Keratinocyte (primary cell): Measurements from ENCODE around the gene ACOX2. TPM values are rescaled to one million over a fixed set of nuclear protein-coding genes. Genes with fewer than 3 reads are reported as not detected.
"Not testable (repeated sequence)": the region's sequence is repeated elsewhere in the genome, so short reads cannot be mapped to it uniquely, and the experiment has no call there.

Experiments
- DNase-seq: peaks from one replicate; pipeline ENCODE4 v3.0.0-alpha.2; 2011; ENCODE audit warnings: low read depth, missing footprints, low spot score
- FAIRE-seq: peaks from 2 replicates; lab custom pipeline; 2011; peaks lifted over from hg19 to GRCh38; lab: Jason Lieb, UNC
- H2AFZ ChIP-seq: 2 replicates; pipeline ENCODE4 v1.6.0; 2012; ENCODE audit warnings: low read length, control low read depth, inconsistent platforms; ENCODE audit not compliant: control insufficient read depth
- H3K27ac ChIP-seq: 2 replicates; pipeline ENCODE4 v1.5.1; 2011; ENCODE audit warnings: low read length; ENCODE audit not compliant: control insufficient read depth, insufficient read depth
- H3K27me3 ChIP-seq: 3 replicates; pipeline ENCODE4 v1.6.0; 2011; ENCODE audit warnings: low read length; ENCODE audit not compliant: control insufficient read depth, insufficient read depth; ENCODE audit errors: extremely low read depth
- H3K36me3 ChIP-seq, 2 experiments: 2 replicates in 1 of 2; 3 replicates in 1 of 2; pipeline ENCODE4 v1.5.1; 2011; ENCODE audit warnings: low read length in 2 of 2, mild to moderate bottlenecking in 1 of 2; ENCODE audit not compliant: control insufficient read depth in 2 of 2, insufficient read depth in 2 of 2; ENCODE audit errors: extremely low read depth in 1 of 2
- H3K4me1 ChIP-seq: 3 replicates; pipeline ENCODE4 v1.5.1; 2011; ENCODE audit warnings: low read length; ENCODE audit not compliant: control insufficient read depth, insufficient read depth; ENCODE audit errors: extremely low read depth
- H3K4me2 ChIP-seq: 3 replicates; pipeline ENCODE4 v1.6.0; 2011; ENCODE audit warnings: low read depth, low read length; ENCODE audit not compliant: control insufficient read depth, insufficient read depth; ENCODE audit errors: extremely low read depth
- H3K4me3 ChIP-seq, 3 experiments: fragments of 200-600 bp in 1 of 3; sonication (generic) in 1 of 3; 2 replicates in 2 of 3; 3 replicates in 1 of 3; pipeline ENCODE4 v1.5.1; 2011 to 2016; ENCODE audit warnings: low read length in 3 of 3, mild to moderate bottlenecking in 3 of 3, control low read depth in 2 of 3, inconsistent platforms in 1 of 3, low read depth in 1 of 3, mixed read lengths in 1 of 3, mixed run types in 1 of 3, moderate library complexity in 1 of 3; ENCODE audit not compliant: control insufficient read depth in 2 of 3, insufficient read depth in 2 of 3; ENCODE audit errors: extremely low read depth in 1 of 3
- H3K79me2 ChIP-seq: 2 replicates; pipeline ENCODE4 v1.6.0; 2012; ENCODE audit warnings: low read length; ENCODE audit not compliant: control insufficient read depth, insufficient read depth
- H3K9ac ChIP-seq: 3 replicates; pipeline ENCODE4 v1.6.0; 2011; ENCODE audit warnings: low read length; ENCODE audit not compliant: control insufficient read depth, insufficient read depth; ENCODE audit errors: extremely low read depth
- H3K9me1 ChIP-seq: 3 replicates; pipeline ENCODE4 v1.6.0; 2011; ENCODE audit warnings: low read length; ENCODE audit not compliant: control insufficient read depth, insufficient read depth; ENCODE audit errors: extremely low read depth
- H3K9me3 ChIP-seq: 2 replicates; pipeline ENCODE4 v1.5.1; 2012; ENCODE audit warnings: low read depth, low read length; ENCODE audit not compliant: control insufficient read depth
- H4K20me1 ChIP-seq: 3 replicates; pipeline ENCODE4 v1.6.0; 2011; ENCODE audit warnings: low read length; ENCODE audit not compliant: control insufficient read depth, insufficient read depth; ENCODE audit errors: extremely low read depth
- EZH2 ChIP-seq: IDR thresholded peaks from one replicate; pipeline ENCODE4 v1.6.1; 2012; ENCODE audit warnings: inconsistent platforms, mild to moderate bottlenecking, low read length, moderate library complexity
- dilution Hi-C: fragments of 300-500 bp; cut with MboI; formaldehyde crosslinking; loops from one replicate; pipeline ENCODE4 v1.7.0; 2020; ENCODE audit warnings: low sequenced_read_pairs; ENCODE audit not compliant: extremely low pct_ligation_motif_present
- polyA plus RNA-seq, 5 experiments: library from polyadenylated mRNA; depleted of rRNA in 3 of 5; stranded (reverse) in 3 of 5; stranded (forward) in 1 of 5; unstranded in 1 of 5; fragments of >200 nt; gene quantifications; 1 replicate in 1 of 5; 2 replicates in 3 of 5; 3 replicates in 1 of 5; pipeline versions ENCODE4 v1.2.1 to v1.2.3, GENCODE V29; 2011 to 2012; ENCODE audit warnings: missing spikeins in 2 of 5, low read depth in 1 of 5, low replicate concordance in 1 of 5
- TF ChIP-seq, protein P1 (sequence below), 3 experiments: IDR thresholded peaks in 1 of 3; conservative IDR thresholded peaks in 1 of 3; optimal IDR thresholded peaks in 1 of 3; 2 replicates in 2 of 3; 3 replicates in 1 of 3; pipeline versions ENCODE3 to v1.5.1; 2011; ENCODE audit warnings: low read length in 3 of 3, mild to moderate bottlenecking in 3 of 3, moderate library complexity in 2 of 3, control low read depth in 1 of 3, inconsistent platforms in 1 of 3; ENCODE audit not compliant: insufficient read depth in 2 of 3; ENCODE audit errors: extremely low read depth in 1 of 3

ACOX2 gene
- polyA plus RNA-seq, 1 donor (not counting 4 experiments of a cell fraction or from before 2014, with no cell fraction given) = 0.20 TPM

DNA sequence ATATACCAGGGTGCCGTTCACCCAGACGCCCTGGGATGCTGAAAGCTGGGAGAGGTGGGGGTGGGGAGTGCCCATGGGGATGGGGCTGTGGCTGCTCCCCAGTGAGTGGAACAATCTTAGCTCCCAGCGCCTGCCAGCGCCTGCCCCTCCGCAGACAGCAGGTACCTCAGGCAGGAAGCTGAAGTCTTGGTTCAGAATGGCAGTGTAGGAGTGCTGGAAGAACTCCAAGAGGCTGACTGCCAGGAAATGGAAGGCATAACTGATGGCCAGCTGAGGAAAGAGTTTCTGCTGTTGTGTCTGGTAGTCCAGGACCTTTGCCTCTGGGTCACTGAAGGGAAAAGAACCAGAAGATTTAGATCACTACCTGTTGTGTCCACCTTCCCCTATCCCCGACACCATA lies 8.4 kb downstream of the ACOX2 start:
- Histone ChIP-seq H3K9me1 (no peaks in the 10 kb centered on the region), H3K9ac (no peak overlapping the region), H2AFZ (peak overlapping the region; percentile 15), H3K4me1 (peaks cover 22% of the 10 kb centered on the region), H3K79me2 (no peaks in the 10 kb centered on the region), H4K20me1 (no peaks in the 10 kb centered on the region), H3K4me3 (no peak overlapping the region), H3K27ac (no peak overlapping the region), H3K27me3 (no peaks in the 10 kb centered on the region), H3K36me3 (no peaks in the 10 kb centered on the region), H3K9me3 (no peaks in the 10 kb centered on the region), H3K4me2 (no peak overlapping the region)
- DNase-seq (peak; percentile 5), FAIRE-seq (peak; percentile 81)
- TF ChIP-seq, protein P1, sequence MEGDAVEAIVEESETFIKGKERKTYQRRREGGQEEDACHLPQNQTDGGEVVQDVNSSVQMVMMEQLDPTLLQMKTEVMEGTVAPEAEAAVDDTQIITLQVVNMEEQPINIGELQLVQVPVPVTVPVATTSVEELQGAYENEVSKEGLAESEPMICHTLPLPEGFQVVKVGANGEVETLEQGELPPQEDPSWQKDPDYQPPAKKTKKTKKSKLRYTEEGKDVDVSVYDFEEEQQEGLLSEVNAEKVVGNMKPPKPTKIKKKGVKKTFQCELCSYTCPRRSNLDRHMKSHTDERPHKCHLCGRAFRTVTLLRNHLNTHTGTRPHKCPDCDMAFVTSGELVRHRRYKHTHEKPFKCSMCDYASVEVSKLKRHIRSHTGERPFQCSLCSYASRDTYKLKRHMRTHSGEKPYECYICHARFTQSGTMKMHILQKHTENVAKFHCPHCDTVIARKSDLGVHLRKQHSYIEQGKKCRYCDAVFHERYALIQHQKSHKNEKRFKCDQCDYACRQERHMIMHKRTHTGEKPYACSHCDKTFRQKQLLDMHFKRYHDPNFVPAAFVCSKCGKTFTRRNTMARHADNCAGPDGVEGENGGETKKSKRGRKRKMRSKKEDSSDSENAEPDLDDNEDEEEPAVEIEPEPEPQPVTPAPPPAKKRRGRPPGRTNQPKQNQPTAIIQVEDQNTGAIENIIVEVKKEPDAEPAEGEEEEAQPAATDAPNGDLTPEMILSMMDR (optimal IDR thresholded peaks at IDR 0.05 in 1 of 3, IDR thresholded peaks at IDR 0.05 in 1 of 3, conservative IDR thresholded peaks at IDR 0.05 in 1 of 3; ENCODE audit: extremely low read depth in 1 of 3, insufficient read depth in 2 of 3, low read length in 3 of 3) = no peak
- no peak for TF ChIP-seq EZH2
- dilution Hi-C loops = no loop called here

DNA sequence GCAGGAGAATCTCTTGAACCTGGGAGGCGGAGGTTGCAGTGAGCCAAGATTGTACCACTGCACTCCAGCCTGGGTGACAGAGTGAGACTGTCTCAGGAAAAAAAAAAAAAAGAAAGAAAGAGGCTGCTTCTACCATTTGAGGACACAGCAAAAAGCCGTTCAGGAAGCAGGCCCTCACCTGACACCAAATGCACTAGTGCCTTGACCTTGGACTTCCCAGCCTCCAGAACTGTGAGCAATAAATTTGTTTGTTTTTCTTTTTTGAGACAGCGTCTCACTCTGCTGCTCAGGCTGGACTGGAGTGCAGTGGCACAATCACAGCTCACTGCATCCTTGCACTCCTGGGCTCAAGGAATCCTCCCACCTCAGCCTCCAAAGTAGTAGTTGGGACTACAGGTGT lies 9.6 kb downstream of the ACOX2 start:
- H3K36me3 ChIP-seq, H3K4me3 ChIP-seq, H2AFZ ChIP-seq, H3K79me2 ChIP-seq, H3K27me3 ChIP-seq, DNase-seq, FAIRE-seq, H4K20me1 ChIP-seq, H3K4me2 ChIP-seq, H3K9me1 ChIP-seq, dilution Hi-C loops, H3K27ac ChIP-seq, H3K9me3 ChIP-seq, H3K9ac ChIP-seq: not testable (repeated sequence)
- H3K4me1 ChIP-seq = peaks cover 19% of the 10 kb centered on the region

DNA sequence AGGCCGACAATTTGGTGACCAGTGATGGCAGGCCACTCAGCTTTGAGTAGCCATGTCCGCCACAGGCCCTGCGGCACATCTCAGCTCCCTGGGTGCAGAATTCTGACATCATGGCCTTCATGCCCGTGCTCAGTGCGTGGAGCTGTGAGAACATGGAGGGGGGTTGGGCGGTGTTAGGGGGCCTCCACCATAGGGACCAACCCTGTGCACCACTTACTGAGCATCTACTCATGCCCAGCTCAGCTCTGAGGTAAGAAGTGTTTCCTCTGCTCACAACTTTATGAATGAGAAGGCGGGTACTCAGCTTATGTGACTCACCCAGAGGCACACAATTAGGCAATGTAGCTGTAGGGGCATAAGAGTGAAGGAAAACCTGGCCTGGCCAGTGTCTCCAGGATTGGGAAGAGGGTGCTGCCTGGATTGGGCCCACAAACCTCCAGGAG lies 10.5 kb downstream of the ACOX2 start:
- Histone ChIP-seq H3K9ac (no peak overlapping the region), H3K79me2 (no peaks in the 10 kb centered on the region), H3K36me3 (no peaks in the 10 kb centered on the region), H3K4me3 (no peak overlapping the region), H4K20me1 (no peaks in the 10 kb centered on the region), H3K27ac (no peak overlapping the region), H3K9me3 (no peaks in the 10 kb centered on the region), H3K27me3 (no peaks in the 10 kb centered on the region), H3K4me2 (peak overlapping the region; percentile 11), H3K9me1 (no peaks in the 10 kb centered on the region), H2AFZ (no peak overlapping the region), H3K4me1 (peaks cover 19% of the 10 kb centered on the region)
- peak; percentile 96 for FAIRE-seq
- dilution Hi-C loops = no loop called here
- DNase-seq = peak; percentile 74
- TF ChIP-seq, protein P1 (optimal IDR thresholded peaks at IDR 0.05 in 1 of 3, IDR thresholded peaks at IDR 0.05 in 1 of 3, conservative IDR thresholded peaks at IDR 0.05 in 1 of 3; ENCODE audit: extremely low read depth in 1 of 3, insufficient read depth in 2 of 3, low read length in 3 of 3) = no peak
- TF ChIP-seq EZH2 = no peak
